GM12872 (cell line): Measurements from ENCODE around the gene SHF.
A peak's percentile ranks its signal among the peaks of the same experiment; 100 is the strongest.

ENCODE experiments used
- TF ChIP-seq, protein P1 (sequence below): IDR thresholded peaks from 3 replicates; pipeline ENCODE4 v1.5.1; 2011; ENCODE audit warnings: low read depth, mild to moderate bottlenecking, low read length, moderate library complexity; ENCODE audit not compliant: insufficient read depth

Gene SHF

DNA sequence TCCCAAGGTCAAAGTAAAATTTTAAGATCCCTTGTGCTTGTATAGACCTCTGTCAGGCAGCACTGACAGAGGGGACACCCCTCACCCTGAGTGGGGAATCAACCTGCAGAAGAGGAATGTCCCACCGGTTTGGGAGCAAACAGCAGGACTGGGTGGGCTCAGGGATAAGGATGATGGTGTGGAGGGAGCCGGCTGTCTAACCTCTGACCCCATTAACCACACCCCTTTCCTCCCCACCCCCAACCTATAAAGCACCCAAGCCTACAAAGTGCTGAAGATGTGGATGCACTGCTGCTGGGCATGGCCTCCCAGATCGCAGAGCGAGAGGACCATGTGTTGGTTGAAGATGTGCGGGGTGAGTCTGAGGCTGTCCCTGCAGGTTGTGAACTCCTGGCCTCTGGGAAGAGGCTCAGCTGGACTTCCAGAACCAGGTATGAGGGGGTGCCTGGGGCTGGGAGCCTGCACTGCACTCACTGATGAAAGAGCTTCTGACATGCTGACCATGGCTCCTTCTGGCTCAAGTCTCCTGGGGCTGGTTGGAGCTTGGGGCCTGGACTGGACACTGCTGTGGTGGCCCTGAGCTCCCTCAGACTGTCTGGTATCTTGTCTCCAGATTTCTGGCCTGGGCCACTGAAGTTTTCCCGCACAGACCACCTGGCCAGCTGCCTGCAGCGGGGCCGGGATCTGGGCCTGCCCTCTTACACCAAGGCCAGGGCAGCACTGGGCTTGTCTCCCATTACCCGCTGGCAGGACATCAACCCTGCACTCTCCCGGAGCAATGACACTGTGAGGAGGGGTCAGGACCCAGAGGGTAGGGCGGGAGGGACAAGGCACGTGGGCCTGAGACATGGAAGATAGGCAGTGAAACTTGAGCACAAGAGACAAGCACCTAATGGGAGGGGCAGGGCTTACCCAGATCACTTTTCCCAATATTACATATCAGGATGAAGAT lies 48.7 kb downstream of the SHF start:
- TF ChIP-seq, protein P1, sequence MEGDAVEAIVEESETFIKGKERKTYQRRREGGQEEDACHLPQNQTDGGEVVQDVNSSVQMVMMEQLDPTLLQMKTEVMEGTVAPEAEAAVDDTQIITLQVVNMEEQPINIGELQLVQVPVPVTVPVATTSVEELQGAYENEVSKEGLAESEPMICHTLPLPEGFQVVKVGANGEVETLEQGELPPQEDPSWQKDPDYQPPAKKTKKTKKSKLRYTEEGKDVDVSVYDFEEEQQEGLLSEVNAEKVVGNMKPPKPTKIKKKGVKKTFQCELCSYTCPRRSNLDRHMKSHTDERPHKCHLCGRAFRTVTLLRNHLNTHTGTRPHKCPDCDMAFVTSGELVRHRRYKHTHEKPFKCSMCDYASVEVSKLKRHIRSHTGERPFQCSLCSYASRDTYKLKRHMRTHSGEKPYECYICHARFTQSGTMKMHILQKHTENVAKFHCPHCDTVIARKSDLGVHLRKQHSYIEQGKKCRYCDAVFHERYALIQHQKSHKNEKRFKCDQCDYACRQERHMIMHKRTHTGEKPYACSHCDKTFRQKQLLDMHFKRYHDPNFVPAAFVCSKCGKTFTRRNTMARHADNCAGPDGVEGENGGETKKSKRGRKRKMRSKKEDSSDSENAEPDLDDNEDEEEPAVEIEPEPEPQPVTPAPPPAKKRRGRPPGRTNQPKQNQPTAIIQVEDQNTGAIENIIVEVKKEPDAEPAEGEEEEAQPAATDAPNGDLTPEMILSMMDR, result no peak

DNA sequence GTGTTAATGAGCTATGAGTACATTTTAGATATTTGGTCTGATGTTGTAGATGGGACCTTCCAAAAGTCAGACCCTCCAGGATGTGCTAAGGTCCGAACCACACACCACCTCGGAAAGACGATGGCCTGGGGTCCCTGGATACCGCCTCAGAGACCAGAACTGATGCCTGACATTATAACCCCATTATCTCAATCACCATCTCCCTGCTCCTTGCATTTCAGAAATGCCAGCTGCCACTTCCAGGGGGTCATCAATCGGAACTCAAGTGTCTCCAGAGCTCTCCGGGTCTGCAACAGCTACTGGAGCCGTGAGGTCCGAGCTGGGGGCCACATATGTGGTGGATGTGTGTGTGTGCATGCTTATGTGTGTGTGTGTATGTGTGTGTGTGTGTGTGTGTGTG lies 50.1 kb downstream of the SHF start:
- TF ChIP-seq, protein P1, result no peak

DNA sequence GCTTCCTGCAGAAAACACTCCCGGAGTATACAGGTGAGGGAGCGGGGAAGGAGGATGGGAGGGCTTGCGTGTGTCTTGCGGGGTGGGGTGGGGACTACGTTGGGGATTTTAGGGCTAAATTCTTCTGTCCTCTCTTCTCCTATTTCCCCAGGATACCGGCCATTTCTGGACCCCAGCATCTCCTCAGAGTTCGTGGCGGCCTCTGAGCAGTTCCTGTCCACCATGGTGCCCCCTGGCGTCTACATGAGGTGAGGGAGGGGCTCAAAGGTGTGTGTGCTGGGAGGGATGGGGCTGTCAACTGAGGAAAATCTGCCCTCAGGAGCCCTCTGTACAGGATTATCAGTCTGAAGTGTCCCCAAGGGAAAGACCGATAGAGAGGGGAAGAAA lies 51.4 kb downstream of the SHF start:
- TF ChIP-seq, protein P1, result peak; percentile 26; the same call in 1 of the 3 replicates

DNA sequence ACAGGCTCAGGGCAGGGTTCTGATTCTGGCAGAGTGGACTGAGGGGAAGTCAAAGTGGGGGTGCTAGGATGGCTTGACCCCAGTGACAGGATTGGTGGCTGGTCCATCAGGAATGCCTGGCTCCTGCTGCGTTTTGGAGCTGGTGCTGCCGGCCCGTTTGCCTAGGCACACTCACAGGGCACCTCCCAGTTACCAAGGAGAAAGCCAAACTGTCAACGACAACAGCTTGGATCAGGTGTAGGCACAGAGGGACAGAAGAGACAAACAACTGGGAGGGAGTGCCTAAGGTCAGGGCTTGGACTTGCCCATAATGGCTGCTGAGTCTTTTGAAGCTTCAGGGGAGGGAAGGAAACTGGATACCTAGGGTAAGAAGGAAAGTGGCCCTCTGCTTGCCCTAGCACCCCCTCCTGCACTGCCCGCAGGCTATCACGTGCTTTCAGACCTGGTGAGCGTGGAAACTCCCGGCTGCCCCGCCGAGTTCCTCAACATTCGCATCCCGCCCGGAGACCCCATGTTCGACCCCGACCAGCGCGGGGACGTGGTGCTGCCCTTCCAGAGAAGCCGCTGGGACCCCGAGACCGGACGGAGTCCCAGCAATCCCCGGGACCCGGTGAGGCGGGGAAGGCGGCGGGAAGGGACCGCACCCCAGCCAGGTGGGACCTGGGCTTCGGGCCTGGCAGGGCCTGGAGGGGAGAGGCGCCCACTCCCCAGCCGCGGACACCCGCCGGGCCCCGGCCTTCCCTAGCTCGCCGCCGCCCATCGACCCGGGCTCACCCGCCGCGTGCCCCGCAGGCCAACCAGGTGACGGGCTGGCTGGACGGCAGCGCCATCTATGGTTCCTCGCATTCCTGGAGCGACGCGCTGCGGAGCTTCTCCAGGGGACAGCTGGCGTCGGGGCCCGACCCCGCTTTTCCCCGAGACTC lies 52.8 kb downstream of the SHF start:
- TF ChIP-seq, protein P1, result no peak

DNA sequence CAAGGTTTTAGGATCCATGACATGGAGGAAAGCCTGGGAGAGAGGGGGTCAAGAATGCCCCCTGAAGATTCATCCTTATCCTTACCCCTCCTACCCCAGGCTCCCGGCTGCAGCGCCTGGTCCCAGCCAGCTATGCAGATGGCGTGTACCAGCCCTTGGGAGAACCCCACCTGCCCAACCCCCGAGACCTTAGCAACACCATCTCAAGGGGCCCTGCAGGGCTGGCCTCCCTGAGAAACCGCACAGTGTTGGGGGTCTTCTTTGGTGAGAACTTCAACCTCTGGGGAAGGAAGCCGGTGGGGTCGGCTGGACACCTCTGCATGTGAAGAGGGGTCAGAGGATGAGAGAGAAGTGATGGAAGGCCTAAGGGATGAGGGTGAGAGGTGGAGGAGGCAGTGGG lies 53.7 kb downstream of the SHF start:
- TF ChIP-seq, protein P1, result no peak

DNA sequence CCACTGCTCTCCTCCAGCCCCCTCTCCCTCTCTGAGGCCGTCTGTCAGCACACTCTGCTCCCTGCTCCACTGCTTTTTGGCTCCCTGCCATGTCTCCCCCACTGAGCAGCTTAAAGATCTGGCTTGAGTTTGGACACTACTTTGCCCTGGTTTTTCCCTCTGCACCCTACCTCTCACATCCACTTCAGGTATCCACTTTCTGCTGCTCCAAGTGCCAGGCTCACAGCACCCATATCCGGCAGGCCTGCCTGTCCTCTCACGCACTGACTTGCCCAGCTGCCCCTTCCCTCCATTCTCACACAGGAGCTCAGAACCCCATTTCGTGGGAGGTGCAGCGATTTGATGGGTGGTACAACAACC lies 54.2 kb downstream of the SHF start:
- TF ChIP-seq, protein P1, result no peak
